GM23248 (cell line): ENCODE results near the gene TBC1D30. TPM values are rescaled to one million over a fixed set of nuclear protein-coding genes. Genes with fewer than 3 reads are reported as not detected.

ENCODE experiments used
- DNase-seq: peaks from one replicate; pipeline ENCODE4 v3.0.0-alpha.2; 2015
- H2AFZ ChIP-seq: fragments of 200-600 bp; sonication (generic); 2 replicates; pipeline ENCODE4 v1.6.1; 2016; ENCODE audit warnings: antibody characterized with exemption
- H3F3A ChIP-seq: fragments of 200-600 bp; sonication (generic); 2 replicates; pipeline ENCODE4 v1.6.1; 2016; ENCODE audit warnings: mild to moderate bottlenecking, antibody characterized with exemption, mixed run types; ENCODE audit not compliant: insufficient read depth
- H3K27ac ChIP-seq: fragments of 200-600 bp; sonication (generic); 2 replicates; pipeline ENCODE4 v1.5.1; 2016; ENCODE audit warnings: mild to moderate bottlenecking
- H3K27me3 ChIP-seq: fragments of 200-600 bp; sonication (generic); replicated peaks from 2 replicates; pipeline ENCODE4 v1.6.1; 2016; ENCODE audit warnings: mild to moderate bottlenecking; ENCODE audit not compliant: insufficient read depth
- H3K36me3 ChIP-seq: fragments of 200-600 bp; sonication (generic); 2 replicates; pipeline ENCODE4 v1.6.1; 2016; ENCODE audit warnings: low read depth, mild to moderate bottlenecking
- H3K4me1 ChIP-seq: fragments of 200-600 bp; sonication (generic); 2 replicates; pipeline ENCODE4 v1.6.1; 2016; ENCODE audit warnings: mild to moderate bottlenecking; ENCODE audit not compliant: insufficient read depth
- H3K4me2 ChIP-seq: fragments of 200-600 bp; sonication (generic); one replicate; pipeline ENCODE4 v1.6.1; 2016; ENCODE audit warnings: mild to moderate bottlenecking; ENCODE audit not compliant: unreplicated experiment
- H3K4me3 ChIP-seq: fragments of 200-600 bp; sonication (generic); 2 replicates; pipeline ENCODE4 v1.5.1; 2016; ENCODE audit warnings: mild to moderate bottlenecking
- H3K79me2 ChIP-seq: fragments of 200-600 bp; sonication (generic); 2 replicates; pipeline ENCODE4 v1.6.1; 2016; ENCODE audit warnings: mild to moderate bottlenecking; ENCODE audit not compliant: insufficient read depth
- H3K9ac ChIP-seq: fragments of 200-600 bp; sonication (generic); 2 replicates; pipeline ENCODE4 v1.6.1; 2016; ENCODE audit warnings: mild to moderate bottlenecking
- H3K9me2 ChIP-seq: fragments of 200-600 bp; sonication (generic); 2 replicates; pipeline ENCODE4 v1.6.1; 2016; ENCODE audit warnings: mixed run types, mild to moderate bottlenecking, moderate library complexity; ENCODE audit not compliant: insufficient read depth
- H3K9me3 ChIP-seq: fragments of 200-600 bp; sonication (generic); one replicate; pipeline ENCODE4 v1.6.1; 2017; ENCODE audit warnings: low read depth
- H4K20me1 ChIP-seq: fragments of 200-600 bp; sonication (generic); 2 replicates; pipeline ENCODE4 v1.6.0; 2016; ENCODE audit not compliant: insufficient read depth
- EZH2 ChIP-seq: fragments of 200-600 bp; sonication (generic); IDR thresholded peaks from 2 replicates; pipeline ENCODE4 v1.6.1; 2018; ENCODE audit warnings: antibody characterized with exemption, mild to moderate bottlenecking; ENCODE audit not compliant: insufficient read depth, poor library complexity, severe bottlenecking
- EZH2phosphoT487 ChIP-seq: fragments of 200-600 bp; sonication (generic); IDR thresholded peaks from 2 replicates; pipeline ENCODE4 v1.6.1; 2018; ENCODE audit warnings: antibody characterized with exemption, moderate library complexity, mild to moderate bottlenecking, low read depth; ENCODE audit not compliant: insufficient read depth
- WGBS, 2 experiments: methylation state at CpG; one replicate each; pipeline ENCODE4 v1.1.6; 2015 to 2017; ENCODE audit warnings: low lambda C conversion rate in 2 of 2, low coverage in 1 of 2; ENCODE audit errors: missing lambda C conversion rate in 2 of 2; 5-methylcytosine and 5-hydroxymethylcytosine counted together
- in situ Hi-C: fragments of 300-500 bp; cut with MboI; formaldehyde crosslinking; loops from 2 replicates; pipeline ENCODE4 v1.15.0; 2020
- polyA plus RNA-seq: library from polyadenylated mRNA; unstranded; fragments of >200 nt; fragmentation: Nextera tagmentation; extraction: Ambion mirVana; gene quantifications from 2 replicates; pipeline ENCODE4 v1.2.1, GENCODE V29; 2016
- total RNA-seq: library from RNA; depleted of rRNA; stranded (reverse); fragments of >200 nt; shearing (Covaris generic); gene quantifications from 2 replicates; pipeline ENCODE4 v1.2.3, GENCODE V29; 2014

The TBC1D30 gene
- total and polyA plus RNA-seq, 2 experiments from 2014 or later, result 0.49 TPM; not detected in 1

GRCh38 chr12:64892561-64892960 lies 68.1 kb downstream of the TBC1D30 start:
- 0 out of 2 replicates have a peak, but pooled peaks cover 3% of the 10 kb centered on the region for H3K27me3 ChIP-seq
- no peaks in the 10 kb centered on the region for H3K36me3 ChIP-seq
- H3K4me2 ChIP-seq, result no peak overlapping the region
- H3K4me3 ChIP-seq, result no peak overlapping the region
- H3F3A ChIP-seq, result peaks cover 32% of the 10 kb centered on the region
- H3K4me1 ChIP-seq, result peaks cover 29% of the 10 kb centered on the region
- H3K9ac ChIP-seq, result no peak overlapping the region
- WGBS, 2 experiments, result 68 to 77% methylated on average over 4 of the region's 4 CpGs
- no peaks in the 10 kb centered on the region for H3K9me2 ChIP-seq
- no peak for DNase-seq
- in situ Hi-C loops, result loop anchor here (25.0 kb wide), 1 partner anchor 220 kb away; the partner anchor contains the start of gene WIF1
- no peaks in the 10 kb centered on the region for H3K79me2 ChIP-seq
- no peaks in the 10 kb centered on the region for H3K9me3 ChIP-seq
- no peak overlapping the region for H3K27ac ChIP-seq
- no peak overlapping the region for H2AFZ ChIP-seq
- H4K20me1 ChIP-seq, result no peaks in the 10 kb centered on the region
- TF ChIP-seq EZH2phosphoT487, result no peak
- TF ChIP-seq EZH2, result no peak

DNA sequence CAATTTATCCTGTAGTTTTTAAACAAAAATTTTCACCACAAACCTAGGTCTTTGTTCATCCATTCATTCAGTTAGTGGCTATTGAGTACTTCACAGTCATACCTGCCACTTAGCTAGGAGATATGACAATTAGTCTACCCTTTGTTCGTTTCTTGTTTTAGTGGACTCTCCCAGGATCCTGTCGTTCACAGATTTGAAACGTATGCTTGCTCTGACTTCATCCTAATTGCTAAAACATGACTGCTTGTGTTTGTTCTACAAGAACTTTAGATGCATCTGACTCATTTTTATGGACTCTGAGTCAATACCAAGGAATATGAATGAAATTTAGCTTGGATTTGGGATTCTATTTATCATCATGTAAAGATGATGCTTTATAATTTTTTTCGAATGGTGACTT lies 69.5 kb downstream of the TBC1D30 start:
- peak overlapping the region; percentile 65; the same call in 1 of the 2 replicates for H3K27ac ChIP-seq
- no peaks in the 10 kb centered on the region for H3K79me2 ChIP-seq
- DNase-seq, result peak; percentile 88
- H3K36me3 ChIP-seq, result no peaks in the 10 kb centered on the region
- no peaks in the 10 kb centered on the region for H4K20me1 ChIP-seq
- H3K4me2 ChIP-seq, result peak overlapping the region; percentile 67
- H3K4me1 ChIP-seq, result peaks cover 29% of the 10 kb centered on the region
- TF ChIP-seq EZH2 (no peak), EZH2phosphoT487 (no peak)
- H3K9me2 ChIP-seq, result no peaks in the 10 kb centered on the region
- H3K9me3 ChIP-seq, result no peaks in the 10 kb centered on the region
- H2AFZ ChIP-seq, result no peak overlapping the region
- in situ Hi-C loops, result loop anchor here (25.0 kb wide), 1 partner anchor 218 kb away; the partner anchor contains the start of gene WIF1
- H3K9ac ChIP-seq, result no peak overlapping the region
- peaks cover 32% of the 10 kb centered on the region for H3F3A ChIP-seq
- WGBS, 2 experiments, result 0 to 1% methylated on average over 4 of the region's 4 CpGs
- 0 out of 2 replicates have a peak, but pooled peaks cover 3% of the 10 kb centered on the region for H3K27me3 ChIP-seq
- H3K4me3 ChIP-seq, result no peak overlapping the region

GRCh38 chr12:64894827-64895475 lies 70.5 kb downstream of the TBC1D30 start:
- H3K27ac ChIP-seq, result peak overlapping the region; percentile 65
- H3K9ac ChIP-seq, result 0 out of 2 replicates have a peak overlapping the region, but pooled peaks have one; percentile 24
- H3K36me3 ChIP-seq, result no peaks in the 10 kb centered on the region
- H3K4me1 ChIP-seq, result peaks cover 29% of the 10 kb centered on the region
- no peaks in the 10 kb centered on the region for H3K79me2 ChIP-seq
- H3F3A ChIP-seq, result peaks cover 32% of the 10 kb centered on the region
- H3K9me3 ChIP-seq, result no peaks in the 10 kb centered on the region
- peak overlapping the region; percentile 20 for H3K4me3 ChIP-seq
- H4K20me1 ChIP-seq, result no peaks in the 10 kb centered on the region
- 4 to 5% methylated on average over 2 of the region's 2 CpGs for WGBS, 2 experiments
- H3K4me2 ChIP-seq, result peak overlapping the region; percentile 67
- in situ Hi-C loops, result loop anchor here (25.0 kb wide), 1 partner anchor 217 kb away; the partner anchor contains the start of gene WIF1
- H2AFZ ChIP-seq, result no peak overlapping the region
- no peaks in the 10 kb centered on the region for H3K27me3 ChIP-seq
- no peak for TF ChIP-seq EZH2phosphoT487
- no peak for TF ChIP-seq EZH2
- no peaks in the 10 kb centered on the region for H3K9me2 ChIP-seq
- DNase-seq, result peak; percentile 64

- TF ChIP-seq EZH2phosphoT487 (no peak), EZH2 (no peak)
These were observed 71.1 kb downstream of the TBC1D30 start for GRCh38 chr12:64895526-64895925.

More at GRCh38 chr12:64895526-64895925, 71.1 kb downstream of the TBC1D30 start:
- Histone ChIP-seq H3K9me3 (no peaks in the 10 kb centered on the region), H3K4me1 (peaks cover 29% of the 10 kb centered on the region), H3K9me2 (no peaks in the 10 kb centered on the region), H3K27me3 (no peaks in the 10 kb centered on the region), H3K9ac (0 out of 2 replicates have a peak overlapping the region, but pooled peaks have one; percentile 24), H4K20me1 (no peaks in the 10 kb centered on the region), H3K79me2 (no peaks in the 10 kb centered on the region), H3K27ac (peak overlapping the region; percentile 65), H3K36me3 (no peaks in the 10 kb centered on the region), H3K4me2 (peak overlapping the region; percentile 67), H3F3A (peaks cover 32% of the 10 kb centered on the region), H2AFZ (no peak overlapping the region), H3K4me3 (peak overlapping the region; percentile 20)
- peak; percentile 84 for DNase-seq
- in situ Hi-C loops, result loop anchor here (25.0 kb wide), 1 partner anchor 217 kb away; the partner anchor contains the start of gene WIF1
- 26 to 32% methylated on average over 5 of the region's 5 CpGs for WGBS, 2 experiments
